Ishikawa (cell line): ENCODE data around the gene ORAI1.

Source experiments
- CEBPB ChIP-seq: IDR thresholded peaks from 2 replicates; pipeline ENCODE4 v1.6.1; 2012
- CREB1 ChIP-seq: IDR thresholded peaks from 2 replicates; pipeline ENCODE4 v1.6.1; 2012; ENCODE audit warnings: low read depth
- EGR1 ChIP-seq: IDR thresholded peaks from 2 replicates; pipeline ENCODE4 v1.6.1; 2012
- EP300 ChIP-seq: IDR thresholded peaks from 2 replicates; pipeline ENCODE4 v1.6.1; 2012; ENCODE audit warnings: borderline replicate concordance
- FOXM1 ChIP-seq: IDR thresholded peaks from 2 replicates; pipeline ENCODE4 v1.6.1; 2012; ENCODE audit warnings: low read depth, borderline replicate concordance
- MAX ChIP-seq: IDR thresholded peaks from 2 replicates; pipeline ENCODE4 v1.6.1; 2012
- NFIC ChIP-seq: IDR thresholded peaks from 2 replicates; pipeline ENCODE4 v1.6.1; 2012
- RAD21 ChIP-seq: IDR thresholded peaks from 2 replicates; pipeline ENCODE4 v1.6.1; 2012; ENCODE audit warnings: low read depth
- REST ChIP-seq: IDR thresholded peaks from 2 replicates; pipeline ENCODE4 v1.6.1; 2012; ENCODE audit warnings: low read depth, mild to moderate bottlenecking
- TAF1 ChIP-seq: IDR thresholded peaks from 2 replicates; pipeline ENCODE4 v1.6.1; 2012; ENCODE audit warnings: low read depth, mild to moderate bottlenecking
- TCF12 ChIP-seq: IDR thresholded peaks from 2 replicates; pipeline ENCODE4 v1.6.1; 2012; ENCODE audit warnings: low read depth
- TEAD4 ChIP-seq: IDR thresholded peaks from 2 replicates; pipeline ENCODE4 v1.6.1; 2012
- USF1 ChIP-seq: IDR thresholded peaks from 2 replicates; pipeline ENCODE4 v1.6.1; 2012
- YY1 ChIP-seq: IDR thresholded peaks from 2 replicates; pipeline ENCODE4 v1.6.1; 2012; ENCODE audit warnings: low read depth
- ZBTB7A ChIP-seq: IDR thresholded peaks from 2 replicates; pipeline ENCODE4 v1.6.1; 2012; ENCODE audit warnings: low read depth

ORAI1 gene

GRCh38 chr12:121611306-121611705, 15.0 kb upstream of the ORAI1 start:
- TF ChIP-seq TAF1: no peak

- no peak for TF ChIP-seq REST
- TF ChIP-seq CEBPB: no peak
- no peak for TF ChIP-seq EP300
- TF ChIP-seq YY1: no peak
- no peak for TF ChIP-seq TCF12
- no peak for TF ChIP-seq RAD21
- no peak for TF ChIP-seq EGR1
- TF ChIP-seq ZBTB7A: no peak
- TF ChIP-seq MAX: no peak
- TF ChIP-seq USF1: no peak
- no peak for TF ChIP-seq FOXM1
These were observed 12.9 kb upstream of the ORAI1 start for GRCh38 chr12:121613462-121613861.

- no peak for TF ChIP-seq MAX
- TF ChIP-seq EP300: no peak
- no peak for TF ChIP-seq TAF1
- no peak for TF ChIP-seq ZBTB7A
- no peak for TF ChIP-seq RAD21
- TF ChIP-seq USF1: no peak
- TF ChIP-seq REST: no peak
- TF ChIP-seq EGR1: no peak
- TF ChIP-seq FOXM1: no peak
- TF ChIP-seq CREB1: no peak
- no peak for TF ChIP-seq NFIC
- no peak for TF ChIP-seq TEAD4
- TF ChIP-seq TCF12: no peak
- no peak for TF ChIP-seq YY1
- TF ChIP-seq CEBPB: no peak
These were observed 11.4 kb upstream of the ORAI1 start for GRCh38 chr12:121614872-121615467.

GRCh38 chr12:121618659-121619233, 7.6 kb upstream of the ORAI1 start:
- no peak for TF ChIP-seq REST
- TF ChIP-seq CREB1: no peak
- TF ChIP-seq TCF12: no peak
- no peak for TF ChIP-seq CEBPB
- TF ChIP-seq FOXM1: no peak
- TF ChIP-seq RAD21: no peak
- no peak for TF ChIP-seq YY1
- TF ChIP-seq TAF1: no peak
- no peak for TF ChIP-seq MAX
- no peak for TF ChIP-seq TEAD4
- TF ChIP-seq EP300: no peak
